Gastrocnemius medialis (tissue), 4 donors: Measurements from ENCODE around the gene MRPL40. TPM values are rescaled to one million over a fixed set of nuclear protein-coding genes. Genes with fewer than 3 reads are reported as not detected.

ENCODE experiments used
- ATAC-seq, 2 donors: fragments of 150-250 bp; one replicate each; pipeline ENCODE4 v1.9.1; 2016
- DNase-seq, 2 donors: peaks; one replicate each; pipeline ENCODE4 v3.0.0-alpha.2; 2019
- H3K27ac ChIP-seq, 4 donors: fragments of 200-600 bp; sonication (generic); 1 replicate in 1 of 4; 2 replicates in 3 of 4; pipeline ENCODE4 v1.5.1; 2016 to 2018; ENCODE audit warnings: mild to moderate bottlenecking in 2 of 4, moderate library complexity in 1 of 4
- H3K27me3 ChIP-seq, 3 donors: fragments of 200-600 bp; sonication (generic) in 2 of 3; 1 replicate in 1 of 3; 2 replicates in 2 of 3; pipeline versions ENCODE4 v1.5.1 to v1.6.0; 2016 to 2019; ENCODE audit warnings: mild to moderate bottlenecking in 1 of 3, moderate library complexity in 1 of 3
- H3K36me3 ChIP-seq, 2 donors: fragments of 200-600 bp; sonication (generic) in 1 of 2; one replicate each; pipeline ENCODE4 v1.5.1; 2017 to 2018
- H3K4me1 ChIP-seq, 2 donors: fragments of 200-600 bp; sonication (generic) in 1 of 2; one replicate each; pipeline ENCODE4 v1.5.1; 2016 to 2017; ENCODE audit warnings: mild to moderate bottlenecking in 2 of 2
- H3K4me3 ChIP-seq, 4 donors: fragments of 200-600 bp; sonication (generic) in 3 of 4; 1 replicate in 1 of 4; 2 replicates in 3 of 4; pipeline ENCODE4 v1.5.1; 2016 to 2019; ENCODE audit warnings: mild to moderate bottlenecking in 2 of 4
- H3K9me3 ChIP-seq, 3 donors: fragments of 200-600 bp; sonication (generic) in 2 of 3; 1 replicate in 1 of 3; 2 replicates in 2 of 3; pipeline ENCODE4 v1.5.1; 2016 to 2019
- CTCF ChIP-seq, 5 experiments: fragments of 450-650 bp in 3 of 5; fragments of 200-600 bp in 2 of 5; sonication (generic) in 2 of 5; IDR thresholded peaks in 4 of 5; conservative IDR thresholded peaks in 1 of 5; 1 replicate in 4 of 5; 2 replicates in 1 of 5; pipeline ENCODE4 v1.5.1; 2016 to 2019; ENCODE audit warnings: antibody characterized with exemption in 5 of 5, mild to moderate bottlenecking in 3 of 5, moderate library complexity in 3 of 5
- POLR2A ChIP-seq, 2 donors: fragments of 450-650 bp; IDR thresholded peaks; one replicate each; pipeline ENCODE4 v1.6.1; 2017; ENCODE audit warnings: antibody characterized with exemption in 2 of 2, mild to moderate bottlenecking in 2 of 2, moderate library complexity in 2 of 2
- in situ Hi-C, 4 donors: fragments of 200-750 bp; cut with MboI; loops; one replicate each; pipeline versions ENCODE4 v1.15.0 to v1.8.0; 2017; ENCODE audit warnings: low sequenced_read_pairs in 4 of 4
- intact Hi-C: fragments of 100-400 bp; cut with DNase I; formaldehyde crosslinking; loops from one replicate; pipeline ENCODE4 v1.15.1; 2023; ENCODE audit warnings: low total_unique reads
- total RNA-seq, 4 donors: library from RNA; depleted of rRNA; stranded (reverse); fragments of >200 nt; gene quantifications; one replicate each; pipeline versions ENCODE4 v1.1.0 to v1.2.3, GENCODE V29; 2016

The MRPL40 gene
- total RNA-seq, 4 donors from 2014 or later = 53.8 to 75.1 (median 61.5) TPM

- in situ Hi-C loops (loop anchor here in 2 of 4 donors (10.0 kb wide), 2 partner anchors 155 to 165 kb away; partner anchors contain the start of gene CLTCL1 (in 1 of the 2)), intact Hi-C loops (no loop called here)
- Histone ChIP-seq H3K9me3 (no peaks in the 10 kb centered on the region), H3K4me3 (no peak overlapping the region), H3K4me1 (peaks cover 32 to 33% of the 10 kb centered on the region in 2 donors), H3K36me3 (peaks cover 0 to 45% of the 10 kb centered on the region in 2 donors), H3K27me3 (no peaks in the 10 kb centered on the region), H3K27ac (peak overlapping the region in 3 of 4 donors; percentile 91 to 100 (median 98))
- ATAC-seq (no peak), DNase-seq (no peak)
- TF ChIP-seq CTCF (IDR thresholded peaks at IDR 0.05 in 4 of 5, conservative IDR thresholded peaks at IDR 0.05 in 1 of 5) (no peak), POLR2A (IDR thresholded peaks at IDR 0.05) (no peak)
These were observed 17.1 kb downstream of the MRPL40 start for GRCh38 chr22:19449422-19449767.

GRCh38 chr22:19450363-19451175 is 18.2 kb downstream of the MRPL40 start:
- intact Hi-C loops (no loop called here), in situ Hi-C loops (loop anchor here in 1 of 4 donors (25.0 kb wide), 1 partner anchor 263 kb away; the partner anchor contains the start of gene SLC25A1)
- H3K4me1 ChIP-seq = peaks cover 21 to 26% of the 10 kb centered on the region in 2 donors
- TF ChIP-seq CTCF (IDR thresholded peaks at IDR 0.05 in 4 of 5, conservative IDR thresholded peaks at IDR 0.05 in 1 of 5) (no peak), POLR2A (IDR thresholded peaks at IDR 0.05) (no peak)
- H3K27ac ChIP-seq = peak overlapping the region in 3 of 4 donors; percentile 91 to 100 (median 98)
- no peaks in the 10 kb centered on the region for H3K27me3 ChIP-seq
- DNase-seq = no peak
- H3K4me3 ChIP-seq = no peak overlapping the region
- peaks cover 0 to 54% of the 10 kb centered on the region in 2 donors for H3K36me3 ChIP-seq
- no peaks in the 10 kb centered on the region for H3K9me3 ChIP-seq
- no peak for ATAC-seq

- Histone ChIP-seq H3K36me3 (peaks cover 0 to 64% of the 10 kb centered on the region in 2 donors), H3K4me3 (no peak overlapping the region), H3K9me3 (no peaks in the 10 kb centered on the region), H3K4me1 (peaks cover 12 to 16% of the 10 kb centered on the region in 2 donors), H3K27me3 (no peaks in the 10 kb centered on the region), H3K27ac (no peak overlapping the region)
- ATAC-seq = no peak
- intact Hi-C loops (no loop called here), in situ Hi-C loops (loop anchor here in 1 of 4 donors (25.0 kb wide), 1 partner anchor 264 kb away; the partner anchor contains the start of gene SLC25A1)
- TF ChIP-seq CTCF (IDR thresholded peaks at IDR 0.05 in 4 of 5, conservative IDR thresholded peaks at IDR 0.05 in 1 of 5) = no peak
- no peak for TF ChIP-seq POLR2A (IDR thresholded peaks at IDR 0.05)
- DNase-seq = no peak
These were observed 19.2 kb downstream of the MRPL40 start for GRCh38 chr22:19451570-19451969.

- in situ Hi-C loops (loop anchor here in 1 of 4 donors (25.0 kb wide), 1 partner anchor 266 kb away; the partner anchor contains the start of gene SLC25A1), intact Hi-C loops (no loop called here)
- ATAC-seq = no peak
- TF ChIP-seq CTCF (IDR thresholded peaks at IDR 0.05 in 4 of 5, conservative IDR thresholded peaks at IDR 0.05 in 1 of 5) (no peak), POLR2A (IDR thresholded peaks at IDR 0.05) (no peak)
- DNase-seq = no peak
- peaks cover 0 to 86% of the 10 kb centered on the region in 2 donors for H3K36me3 ChIP-seq
- H3K27me3 ChIP-seq = no peaks in the 10 kb centered on the region
- no peaks in the 10 kb centered on the region for H3K9me3 ChIP-seq
- H3K27ac ChIP-seq = no peak overlapping the region
- H3K4me1 ChIP-seq = peaks cover under 1 to 4% of the 10 kb centered on the region in 2 donors
- no peak overlapping the region for H3K4me3 ChIP-seq
These were observed 21.4 kb downstream of the MRPL40 start for GRCh38 chr22:19453718-19454117.
